ENCODE data around the gene FBXO39.

The FBXO39 gene

DNA sequence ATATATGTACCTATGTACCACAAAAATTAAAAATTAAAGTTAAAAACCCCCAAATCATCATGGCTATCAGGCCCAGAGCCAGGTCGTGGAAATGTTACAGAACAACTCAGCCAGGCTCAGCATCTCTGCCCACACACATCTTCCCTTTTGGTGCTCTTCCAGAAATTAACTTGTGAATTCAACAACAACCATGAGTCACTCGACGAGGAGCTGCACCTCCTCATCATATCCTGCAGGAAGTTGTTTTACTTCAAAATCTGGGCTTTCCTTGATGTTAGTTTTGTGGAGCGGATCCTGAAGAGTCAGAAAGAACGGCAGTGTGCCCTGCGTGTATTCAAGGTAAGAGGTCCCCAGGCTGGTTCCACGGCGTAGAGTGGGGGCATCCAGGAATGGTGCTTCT is 10.6 kb downstream of the FBXO39 start:
- TF ChIP-seq SIN3A (IDR thresholded peaks at IDR 0.05; ENCODE audit: borderline replicate concordance, insufficient read depth, low read length) (no peak), TAF1 (IDR thresholded peaks at IDR 0.05; ENCODE audit: borderline replicate concordance, insufficient read depth, low read length) (no peak), POLR2AphosphoS5 (IDR thresholded peaks at IDR 0.05; ENCODE audit: low read depth, low read length) (no peak), FOXP2 (optimal IDR thresholded peaks at IDR 0.05; ENCODE audit: borderline replicate concordance, extremely low read depth, extremely low read length, insufficient read depth) (no peak)
- TF ChIP-seq, protein P1, sequence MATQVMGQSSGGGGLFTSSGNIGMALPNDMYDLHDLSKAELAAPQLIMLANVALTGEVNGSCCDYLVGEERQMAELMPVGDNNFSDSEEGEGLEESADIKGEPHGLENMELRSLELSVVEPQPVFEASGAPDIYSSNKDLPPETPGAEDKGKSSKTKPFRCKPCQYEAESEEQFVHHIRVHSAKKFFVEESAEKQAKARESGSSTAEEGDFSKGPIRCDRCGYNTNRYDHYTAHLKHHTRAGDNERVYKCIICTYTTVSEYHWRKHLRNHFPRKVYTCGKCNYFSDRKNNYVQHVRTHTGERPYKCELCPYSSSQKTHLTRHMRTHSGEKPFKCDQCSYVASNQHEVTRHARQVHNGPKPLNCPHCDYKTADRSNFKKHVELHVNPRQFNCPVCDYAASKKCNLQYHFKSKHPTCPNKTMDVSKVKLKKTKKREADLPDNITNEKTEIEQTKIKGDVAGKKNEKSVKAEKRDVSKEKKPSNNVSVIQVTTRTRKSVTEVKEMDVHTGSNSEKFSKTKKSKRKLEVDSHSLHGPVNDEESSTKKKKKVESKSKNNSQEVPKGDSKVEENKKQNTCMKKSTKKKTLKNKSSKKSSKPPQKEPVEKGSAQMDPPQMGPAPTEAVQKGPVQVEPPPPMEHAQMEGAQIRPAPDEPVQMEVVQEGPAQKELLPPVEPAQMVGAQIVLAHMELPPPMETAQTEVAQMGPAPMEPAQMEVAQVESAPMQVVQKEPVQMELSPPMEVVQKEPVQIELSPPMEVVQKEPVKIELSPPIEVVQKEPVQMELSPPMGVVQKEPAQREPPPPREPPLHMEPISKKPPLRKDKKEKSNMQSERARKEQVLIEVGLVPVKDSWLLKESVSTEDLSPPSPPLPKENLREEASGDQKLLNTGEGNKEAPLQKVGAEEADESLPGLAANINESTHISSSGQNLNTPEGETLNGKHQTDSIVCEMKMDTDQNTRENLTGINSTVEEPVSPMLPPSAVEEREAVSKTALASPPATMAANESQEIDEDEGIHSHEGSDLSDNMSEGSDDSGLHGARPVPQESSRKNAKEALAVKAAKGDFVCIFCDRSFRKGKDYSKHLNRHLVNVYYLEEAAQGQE (IDR thresholded peaks at IDR 0.05; ENCODE audit: insufficient read depth in 1 of 2, low read depth in 2 of 2, low read length in 2 of 2): no peak

- TF ChIP-seq SIN3A (IDR thresholded peaks at IDR 0.05; ENCODE audit: borderline replicate concordance, insufficient read depth, low read length) (no peak), FOXP2 (optimal IDR thresholded peaks at IDR 0.05; ENCODE audit: borderline replicate concordance, extremely low read depth, extremely low read length, insufficient read depth) (no peak), TAF1 (IDR thresholded peaks at IDR 0.05; ENCODE audit: borderline replicate concordance, insufficient read depth, low read length) (no peak), POLR2AphosphoS5 (IDR thresholded peaks at IDR 0.05; ENCODE audit: low read depth, low read length) (no peak)
- TF ChIP-seq, protein P1 (IDR thresholded peaks at IDR 0.05; ENCODE audit: insufficient read depth in 1 of 2, low read depth in 2 of 2, low read length in 2 of 2): no peak
These were observed 11.2 kb downstream of the FBXO39 start for GRCh38 chr17:6787081-6787693.

GRCh38 chr17:6789146-6789545 is 13.1 kb downstream of the FBXO39 start:
- TF ChIP-seq SIN3A (IDR thresholded peaks at IDR 0.05; ENCODE audit: borderline replicate concordance, insufficient read depth, low read length) (no peak), TAF1 (IDR thresholded peaks at IDR 0.05; ENCODE audit: borderline replicate concordance, insufficient read depth, low read length) (no peak), FOXP2 (optimal IDR thresholded peaks at IDR 0.05; ENCODE audit: borderline replicate concordance, extremely low read depth, extremely low read length, insufficient read depth) (no peak), POLR2AphosphoS5 (IDR thresholded peaks at IDR 0.05; ENCODE audit: low read depth, low read length) (no peak)
- TF ChIP-seq, protein P1 (IDR thresholded peaks at IDR 0.05; ENCODE audit: insufficient read depth in 1 of 2, low read depth in 2 of 2, low read length in 2 of 2): no peak

GRCh38 chr17:6793748-6794493 is 17.9 kb downstream of the FBXO39 start:
- TF ChIP-seq SIN3A (IDR thresholded peaks at IDR 0.05; ENCODE audit: borderline replicate concordance, insufficient read depth, low read length): no peak
- TF ChIP-seq, protein P1 (IDR thresholded peaks at IDR 0.05; ENCODE audit: insufficient read depth in 1 of 2, low read depth in 2 of 2, low read length in 2 of 2): no peak
- no peak for TF ChIP-seq TAF1 (IDR thresholded peaks at IDR 0.05; ENCODE audit: borderline replicate concordance, insufficient read depth, low read length)
- TF ChIP-seq POLR2AphosphoS5 (IDR thresholded peaks at IDR 0.05; ENCODE audit: low read depth, low read length): no peak
- TF ChIP-seq FOXP2 (optimal IDR thresholded peaks at IDR 0.05; ENCODE audit: borderline replicate concordance, extremely low read depth, extremely low read length, insufficient read depth): no peak

Measured in PFSK-1 (cell line).